Measurements from ENCODE around the gene FAM43A. TPM values are rescaled to one million over a fixed set of nuclear protein-coding genes. Genes with fewer than 3 reads are reported as not detected.

Gene FAM43A
- total and polyA plus RNA-seq, 5 donors from 2014 or later: 4.8 to 9.4 (median 6.5) TPM

DNA sequence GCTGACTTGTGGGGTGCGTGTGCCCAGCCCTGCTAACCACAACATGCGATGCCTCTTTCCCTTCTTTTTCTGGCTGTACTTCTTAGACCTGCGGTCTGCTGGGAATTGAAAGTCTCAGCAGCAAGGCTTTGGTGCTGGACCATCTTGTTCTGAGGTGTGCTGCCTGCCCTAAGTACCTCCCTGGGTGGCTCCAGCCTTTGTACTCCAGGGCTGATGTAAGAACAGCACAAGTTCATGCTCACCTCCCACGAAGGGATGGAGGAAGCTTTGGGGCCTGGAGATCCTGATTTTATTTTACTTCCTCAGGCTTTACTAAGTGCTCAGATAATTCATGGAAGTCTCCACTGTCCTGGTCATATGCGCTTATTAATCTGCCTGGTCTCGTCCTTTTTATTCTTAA lies 28.9 kb downstream of the FAM43A start:
- Mint-ChIP-seq H3K4me1 (no peaks in the 10 kb centered on the region), H3K36me3 (no peaks in the 10 kb centered on the region), H3K4me3 (no peak overlapping the region), H3K9me3 (peaks cover 0 to 3% (median 0%) of the 10 kb centered on the region in 7 donors), H3K27ac (no peak overlapping the region), H3K27me3 (peaks cover 24% of the 10 kb centered on the region)
- H3K4me3 ChIP-seq (ENCODE audit: low read depth, low read length): no peak overlapping the region
- no peaks in the 10 kb centered on the region for H3K4me1 ChIP-seq (ENCODE audit: control insufficient read depth, insufficient read depth, low read length, poor library complexity, severe bottlenecking)
- H3K9me3 ChIP-seq (ENCODE audit: control insufficient read depth in 2 of 2, low read length in 2 of 2): no peaks in the 10 kb centered on the region
- no peak overlapping the region for H3K27ac ChIP-seq (ENCODE audit: insufficient read depth, low read length, poor library complexity, severe bottlenecking)
- peaks cover 3% of the 10 kb centered on the region for H3K27me3 ChIP-seq (ENCODE audit: control insufficient read depth, insufficient read depth, low read length)
- no peak for DNase-seq
- H3K36me3 ChIP-seq (ENCODE audit: control insufficient read depth, insufficient read depth, low read length): no peaks in the 10 kb centered on the region
- no peak for ATAC-seq (ENCODE audit: low read depth in 2 of 2)

GRCh38 chr3:194715022-194715800 lies 29.5 kb downstream of the FAM43A start:
- Mint-ChIP-seq H3K27me3 (peaks cover 24% of the 10 kb centered on the region), H3K9me3 (peaks cover 0 to 3% (median 0%) of the 10 kb centered on the region in 7 donors), H3K4me1 (no peaks in the 10 kb centered on the region), H3K27ac (no peak overlapping the region), H3K4me3 (no peak overlapping the region), H3K36me3 (no peaks in the 10 kb centered on the region)
- Histone ChIP-seq H3K36me3 (ENCODE audit: control insufficient read depth, insufficient read depth, low read length) (no peaks in the 10 kb centered on the region), H3K27ac (ENCODE audit: insufficient read depth, low read length, poor library complexity, severe bottlenecking) (no peak overlapping the region), H3K4me3 (ENCODE audit: low read depth, low read length) (no peak overlapping the region), H3K27me3 (ENCODE audit: control insufficient read depth, insufficient read depth, low read length) (peaks cover 3% of the 10 kb centered on the region), H3K4me1 (ENCODE audit: control insufficient read depth, insufficient read depth, low read length, poor library complexity, severe bottlenecking) (no peaks in the 10 kb centered on the region), H3K9me3 (ENCODE audit: control insufficient read depth in 2 of 2, low read length in 2 of 2) (no peaks in the 10 kb centered on the region)
- DNase-seq (no peak), ATAC-seq (ENCODE audit: low read depth in 2 of 2) (no peak)

- H3K4me1 Mint-ChIP-seq: no peaks in the 10 kb centered on the region
- Histone ChIP-seq H3K27ac (ENCODE audit: insufficient read depth, low read length, poor library complexity, severe bottlenecking) (no peak overlapping the region), H3K27me3 (ENCODE audit: control insufficient read depth, insufficient read depth, low read length) (peaks cover 3% of the 10 kb centered on the region), H3K4me3 (ENCODE audit: low read depth, low read length) (no peak overlapping the region), H3K4me1 (ENCODE audit: control insufficient read depth, insufficient read depth, low read length, poor library complexity, severe bottlenecking) (no peaks in the 10 kb centered on the region), H3K9me3 (ENCODE audit: control insufficient read depth in 2 of 2, low read length in 2 of 2) (no peaks in the 10 kb centered on the region), H3K36me3 (ENCODE audit: control insufficient read depth, insufficient read depth, low read length) (no peaks in the 10 kb centered on the region)
- H3K9me3 Mint-ChIP-seq: peaks cover 0 to 3% (median 0%) of the 10 kb centered on the region in 7 donors
- no peak for DNase-seq
- H3K27me3 Mint-ChIP-seq: peaks cover 11% of the 10 kb centered on the region
- no peak overlapping the region for H3K4me3 Mint-ChIP-seq
- H3K27ac Mint-ChIP-seq: no peak overlapping the region
- no peaks in the 10 kb centered on the region for H3K36me3 Mint-ChIP-seq
- ATAC-seq (ENCODE audit: low read depth in 2 of 2): no peak
These were observed 32.4 kb downstream of the FAM43A start for GRCh38 chr3:194718079-194718478.

GRCh38 chr3:194720048-194720447 lies 34.4 kb downstream of the FAM43A start:
- Mint-ChIP-seq H3K4me1 (no peaks in the 10 kb centered on the region), H3K36me3 (no peaks in the 10 kb centered on the region), H3K27ac (no peak overlapping the region), H3K4me3 (no peak overlapping the region), H3K9me3 (peaks cover 0 to 3% (median 0%) of the 10 kb centered on the region in 7 donors), H3K27me3 (peaks cover 11% of the 10 kb centered on the region)
- H3K36me3 ChIP-seq (ENCODE audit: control insufficient read depth, insufficient read depth, low read length): no peaks in the 10 kb centered on the region
- H3K4me1 ChIP-seq (ENCODE audit: control insufficient read depth, insufficient read depth, low read length, poor library complexity, severe bottlenecking): no peaks in the 10 kb centered on the region
- no peak overlapping the region for H3K4me3 ChIP-seq (ENCODE audit: low read depth, low read length)
- H3K9me3 ChIP-seq (ENCODE audit: control insufficient read depth in 2 of 2, low read length in 2 of 2): no peaks in the 10 kb centered on the region
- ATAC-seq (ENCODE audit: low read depth in 2 of 2) (no peak), DNase-seq (no peak)
- H3K27me3 ChIP-seq (ENCODE audit: control insufficient read depth, insufficient read depth, low read length): peaks cover 1% of the 10 kb centered on the region
- H3K27ac ChIP-seq (ENCODE audit: insufficient read depth, low read length, poor library complexity, severe bottlenecking): no peak overlapping the region

- Mint-ChIP-seq H3K27me3 (peaks cover 25% of the 10 kb centered on the region), H3K9me3 (peaks cover 0 to 1% (median 0%) of the 10 kb centered on the region in 7 donors), H3K4me1 (peaks cover 0 to 2% (median under 1%) of the 10 kb centered on the region in 4 donors), H3K36me3 (no peaks in the 10 kb centered on the region), H3K4me3 (no peak overlapping the region), H3K27ac (no peak overlapping the region)
- no peaks in the 10 kb centered on the region for H3K4me1 ChIP-seq (ENCODE audit: control insufficient read depth, insufficient read depth, low read length, poor library complexity, severe bottlenecking)
- no peak for DNase-seq
- H3K27me3 ChIP-seq (ENCODE audit: control insufficient read depth, insufficient read depth, low read length): peaks cover 2% of the 10 kb centered on the region
- H3K9me3 ChIP-seq (ENCODE audit: control insufficient read depth in 2 of 2, low read length in 2 of 2): no peaks in the 10 kb centered on the region
- ATAC-seq (ENCODE audit: low read depth in 2 of 2): no peak
- H3K27ac ChIP-seq (ENCODE audit: insufficient read depth, low read length, poor library complexity, severe bottlenecking): no peak overlapping the region
- H3K36me3 ChIP-seq (ENCODE audit: control insufficient read depth, insufficient read depth, low read length): no peaks in the 10 kb centered on the region
- no peak overlapping the region for H3K4me3 ChIP-seq (ENCODE audit: low read depth, low read length)
These were observed 38.3 kb downstream of the FAM43A start for GRCh38 chr3:194723846-194724618.

DNA sequence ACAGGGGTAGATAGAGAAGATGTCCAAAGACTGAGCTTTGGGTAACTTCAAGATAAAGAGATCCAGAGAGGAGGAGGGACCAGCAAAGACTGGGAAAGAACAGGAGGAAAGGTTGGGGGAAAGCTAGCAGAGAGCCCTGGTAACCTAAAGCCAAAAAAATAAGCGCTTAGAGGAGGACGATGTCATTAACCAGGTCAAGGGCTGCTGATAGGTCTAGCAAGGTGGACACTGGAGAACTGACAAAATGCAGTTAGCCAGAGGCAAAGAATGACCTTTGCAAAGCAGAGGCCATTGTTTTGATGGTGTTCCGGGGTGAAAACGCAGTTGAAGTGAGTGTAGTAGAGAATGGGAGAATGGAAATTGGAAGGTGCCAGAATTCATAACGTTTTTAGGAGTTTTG lies 39.7 kb downstream of the FAM43A start:
- no peaks in the 10 kb centered on the region for H3K9me3 ChIP-seq (ENCODE audit: control insufficient read depth in 2 of 2, low read length in 2 of 2)
- H3K4me1 Mint-ChIP-seq: peaks cover 0 to 2% (median under 1%) of the 10 kb centered on the region in 4 donors
- no peak overlapping the region for H3K4me3 Mint-ChIP-seq
- H3K4me3 ChIP-seq (ENCODE audit: low read depth, low read length): no peak overlapping the region
- H3K27ac Mint-ChIP-seq: no peak overlapping the region
- no peaks in the 10 kb centered on the region for H3K4me1 ChIP-seq (ENCODE audit: control insufficient read depth, insufficient read depth, low read length, poor library complexity, severe bottlenecking)
- peaks cover 0 to 1% (median 0%) of the 10 kb centered on the region in 7 donors for H3K9me3 Mint-ChIP-seq
- peaks cover 5% of the 10 kb centered on the region for H3K27me3 ChIP-seq (ENCODE audit: control insufficient read depth, insufficient read depth, low read length)
- ATAC-seq (ENCODE audit: low read depth in 2 of 2): no peak
- H3K27ac ChIP-seq (ENCODE audit: insufficient read depth, low read length, poor library complexity, severe bottlenecking): no peak overlapping the region
- H3K27me3 Mint-ChIP-seq: peaks cover 30% of the 10 kb centered on the region
- DNase-seq: no peak
- no peaks in the 10 kb centered on the region for H3K36me3 ChIP-seq (ENCODE audit: control insufficient read depth, insufficient read depth, low read length)
- H3K36me3 Mint-ChIP-seq: no peaks in the 10 kb centered on the region

DNA sequence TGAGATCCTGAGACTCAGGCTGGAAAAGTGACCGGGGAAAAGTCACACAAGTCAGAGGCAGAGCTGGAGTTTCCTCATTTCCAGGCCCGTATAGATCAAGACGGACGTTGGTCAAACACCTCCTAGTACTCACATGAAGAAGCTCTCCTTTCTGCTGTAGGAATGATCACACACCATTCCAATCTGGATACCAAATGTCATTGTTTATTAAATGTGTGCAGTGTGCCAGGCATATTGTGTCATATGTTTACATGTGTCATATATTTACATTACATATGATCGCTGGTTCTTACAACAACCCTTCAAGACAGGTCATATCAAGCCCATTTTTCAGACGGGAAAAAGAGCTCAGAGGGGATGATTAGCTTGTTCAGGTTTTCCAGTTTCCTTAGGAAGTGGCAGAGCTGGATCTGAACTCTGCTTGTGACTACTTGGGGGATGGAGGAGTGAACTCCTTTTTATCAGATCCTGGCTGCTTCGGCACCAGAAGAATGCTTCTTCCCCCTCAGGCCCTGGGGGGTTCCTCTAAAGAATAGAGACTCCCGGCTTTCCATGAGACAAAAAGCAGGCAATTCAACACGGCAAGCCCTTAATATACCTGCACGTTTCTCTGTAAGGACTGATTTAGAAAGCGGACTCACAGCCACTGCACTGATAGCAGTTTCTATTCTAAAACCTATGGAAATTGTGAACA lies 41.9 kb downstream of the FAM43A start:
- Mint-ChIP-seq H3K27ac (no peak overlapping the region), H3K4me1 (peaks cover 0 to 2% (median under 1%) of the 10 kb centered on the region in 4 donors), H3K27me3 (peaks cover 45% of the 10 kb centered on the region), H3K9me3 (no peaks in the 10 kb centered on the region), H3K36me3 (no peaks in the 10 kb centered on the region), H3K4me3 (no peak overlapping the region)
- peaks cover 8% of the 10 kb centered on the region for H3K27me3 ChIP-seq (ENCODE audit: control insufficient read depth, insufficient read depth, low read length)
- no peaks in the 10 kb centered on the region for H3K36me3 ChIP-seq (ENCODE audit: control insufficient read depth, insufficient read depth, low read length)
- no peaks in the 10 kb centered on the region for H3K9me3 ChIP-seq (ENCODE audit: control insufficient read depth in 2 of 2, low read length in 2 of 2)
- H3K4me3 ChIP-seq (ENCODE audit: low read depth, low read length): no peak overlapping the region
- H3K27ac ChIP-seq (ENCODE audit: insufficient read depth, low read length, poor library complexity, severe bottlenecking): no peak overlapping the region
- no peak for ATAC-seq (ENCODE audit: low read depth in 2 of 2)
- H3K4me1 ChIP-seq (ENCODE audit: control insufficient read depth, insufficient read depth, low read length, poor library complexity, severe bottlenecking): no peaks in the 10 kb centered on the region
- no peak for DNase-seq

All from CD4-positive, CD25-positive, alpha-beta regulatory T cell (primary cell).